ENCODE data around the gene PPP1R27. TPM values are rescaled to one million over a fixed set of nuclear protein-coding genes. Genes with fewer than 3 reads are reported as not detected.

The PPP1R27 gene
- total and polyA plus RNA-seq, 11 donors: not detected

DNA sequence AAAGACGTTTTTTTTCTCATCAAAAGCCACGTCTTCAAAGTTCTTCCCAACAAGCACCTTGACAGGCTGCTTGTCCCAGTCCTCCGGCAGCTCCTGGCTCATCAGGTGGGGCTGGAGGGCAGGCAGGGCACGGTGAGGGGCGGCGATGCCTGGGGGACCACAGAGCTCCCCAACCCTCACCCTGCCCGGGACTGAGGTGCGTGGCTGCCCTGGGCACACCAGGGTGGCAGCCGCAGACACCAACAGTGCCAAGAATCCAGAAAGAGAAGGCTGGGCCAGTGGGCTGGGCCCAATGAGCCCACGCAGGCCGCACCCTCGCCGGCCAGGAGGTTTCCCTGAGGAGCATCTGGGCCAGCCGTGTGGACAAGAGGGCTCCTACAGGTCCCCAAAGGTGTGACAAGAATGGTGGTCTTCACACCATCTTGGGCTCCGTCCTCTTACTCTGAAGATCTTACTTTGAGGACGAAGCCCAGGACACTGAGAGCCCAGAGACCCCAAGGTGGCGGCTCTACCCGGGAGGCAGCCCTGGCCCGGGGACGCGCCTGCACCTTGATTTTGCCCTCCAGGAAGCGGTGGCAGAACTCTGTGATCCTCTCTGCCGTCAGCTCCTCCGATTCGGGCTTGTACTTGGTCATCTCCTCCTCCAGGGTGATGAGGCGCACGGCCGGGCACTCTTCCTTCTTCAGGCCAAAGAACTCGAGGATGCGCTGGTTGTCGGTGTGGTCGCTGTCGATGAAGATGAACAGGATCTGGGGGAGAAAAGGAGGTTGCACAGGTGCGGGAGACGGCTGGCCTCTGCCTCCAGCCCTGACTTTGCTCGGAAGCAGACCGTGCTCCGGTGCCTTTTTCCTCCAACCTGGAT, 11.3 kb upstream of the PPP1R27 start:
- ATAC-seq: no peak
- no peak overlapping the region for H3K4me3 ChIP-seq
- TF ChIP-seq CTCF (IDR thresholded peaks at IDR 0.05) (no peak), POLR2A (IDR thresholded peaks at IDR 0.05) (no peak)
- H3K4me1 ChIP-seq: peaks cover 0 to 8% (median 1%) of the 10 kb centered on the region in 12 donors
- intact Hi-C loops (cut with DNase I): loop anchor here in 1 of 10 donors (5.0 kb wide), 1 partner anchor 51 kb away; no protein-coding TSS in a partner anchor
- H3K27ac ChIP-seq: no peak overlapping the region
- no peak for DNase-seq
- 92 to 95% (median 94%) methylated on average over 22 to 38 of the region's 38 CpGs for WGBS, 4 donors
- no peaks in the 10 kb centered on the region for H3K27me3 ChIP-seq
- H3K36me3 ChIP-seq: peaks cover 0 to 90% (median 85%) of the 10 kb centered on the region in 9 donors
- H3K9me3 ChIP-seq: no peaks in the 10 kb centered on the region

- Histone ChIP-seq H3K9me3 (no peaks in the 10 kb centered on the region), H3K4me1 (peaks cover 0 to 16% (median 4%) of the 10 kb centered on the region in 12 donors), H3K27me3 (no peaks in the 10 kb centered on the region), H3K36me3 (peaks cover 0 to 82% (median 78%) of the 10 kb centered on the region in 9 donors), H3K4me3 (no peak overlapping the region), H3K27ac (no peak overlapping the region)
- no peak for TF ChIP-seq POLR2A (IDR thresholded peaks at IDR 0.05)
- no peak for TF ChIP-seq CTCF (IDR thresholded peaks at IDR 0.05)
- intact Hi-C loops (cut with DNase I): loop anchor here in 1 of 10 donors (5.0 kb wide), 1 partner anchor 52 kb away; no protein-coding TSS in a partner anchor
- ATAC-seq (no peak), DNase-seq (no peak)
- 89 to 93% (median 92%) methylated on average over 11 to 13 of the region's 13 CpGs for WGBS, 4 donors
Measured at GRCh38 chr17:81845361-81845760, 10.5 kb upstream of the PPP1R27 start.

GRCh38 chr17:81844887-81845286, 10.0 kb upstream of the PPP1R27 start:
- 86 to 90% (median 88%) methylated on average over 12 to 13 of the region's 13 CpGs for WGBS, 4 donors
- peaks cover 0 to 16% (median 4%) of the 10 kb centered on the region in 12 donors for H3K4me1 ChIP-seq
- no peak overlapping the region for H3K4me3 ChIP-seq
- TF ChIP-seq CTCF (IDR thresholded peaks at IDR 0.05) (no peak), POLR2A (IDR thresholded peaks at IDR 0.05) (no peak)
- no peak overlapping the region for H3K27ac ChIP-seq
- H3K27me3 ChIP-seq: no peaks in the 10 kb centered on the region
- no peak for DNase-seq
- peaks cover 0 to 78% (median 74%) of the 10 kb centered on the region in 9 donors for H3K36me3 ChIP-seq
- no peaks in the 10 kb centered on the region for H3K9me3 ChIP-seq
- intact Hi-C loops (cut with DNase I): loop anchor here in 1 of 10 donors (5.0 kb wide), 1 partner anchor 52 kb away; no protein-coding TSS in a partner anchor
- ATAC-seq: no peak

DNA sequence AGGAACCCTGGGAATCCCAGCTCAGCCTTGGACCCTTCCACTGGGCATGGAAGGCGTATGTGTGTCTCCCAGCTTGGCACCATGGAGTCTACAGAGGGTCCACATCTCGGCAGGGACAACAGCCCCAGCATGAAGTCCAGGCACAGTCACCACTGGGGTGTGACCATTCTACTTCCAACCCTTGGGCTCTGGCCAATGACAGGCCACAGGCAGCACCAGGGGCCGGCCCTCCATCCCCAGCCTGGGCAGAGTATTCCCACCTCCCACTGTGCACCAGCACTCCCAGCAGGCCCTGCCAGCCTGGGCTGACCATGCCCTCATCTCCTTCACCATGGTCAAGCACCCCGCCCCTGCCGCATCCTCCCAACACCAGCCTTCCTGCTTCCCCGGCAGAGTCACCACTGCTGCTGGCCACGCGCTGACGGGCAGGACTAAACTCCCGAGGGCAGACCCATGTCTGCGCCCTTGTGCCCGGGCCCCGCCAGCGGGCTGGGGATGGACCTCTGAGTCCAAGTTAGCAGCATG, 9.5 kb upstream of the PPP1R27 start:
- Histone ChIP-seq H3K4me1 (peaks cover 0 to 16% (median 4%) of the 10 kb centered on the region in 12 donors), H3K36me3 (peaks cover 0 to 73% (median 70%) of the 10 kb centered on the region in 9 donors), H3K27me3 (no peaks in the 10 kb centered on the region), H3K27ac (no peak overlapping the region), H3K4me3 (no peak overlapping the region), H3K9me3 (no peaks in the 10 kb centered on the region)
- DNase-seq (no peak), ATAC-seq (no peak)
- intact Hi-C loops (cut with DNase I): no loop called here
- TF ChIP-seq POLR2A (IDR thresholded peaks at IDR 0.05): no peak
- no peak for TF ChIP-seq CTCF (IDR thresholded peaks at IDR 0.05)
- WGBS, 4 donors: 90 to 92% (median 91%) methylated on average over 13 to 14 of the region's 14 CpGs

All from heart left ventricle (tissue), 16 donors.